ENCODE measurements around the gene CDH11. TPM values are rescaled to one million over a fixed set of nuclear protein-coding genes. Genes with fewer than 3 reads are reported as not detected.

Gene CDH11
- total RNA-seq, 4 donors from 2014 or later = 13.0 to 37.7 (median 27.8) TPM

DNA sequence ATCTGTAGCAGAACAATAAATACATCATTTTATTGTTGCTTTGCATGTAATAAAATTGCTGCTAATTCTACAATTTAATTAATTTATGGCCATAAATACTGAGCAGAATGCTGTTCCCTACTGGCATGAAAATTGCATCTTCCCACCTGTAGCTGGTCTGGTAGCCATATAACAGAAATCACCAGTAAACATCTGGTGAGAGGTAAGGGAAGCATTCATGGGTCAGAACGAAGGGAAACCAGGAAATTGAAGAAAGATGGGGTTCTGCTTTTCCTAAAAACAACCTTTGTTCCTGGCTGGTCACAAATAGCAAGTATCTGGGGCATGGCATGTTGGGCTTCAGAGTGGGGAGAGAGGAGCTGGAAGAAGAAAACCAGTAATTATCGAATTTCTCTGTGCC, 128.4 kb downstream of the CDH11 start:
- Histone ChIP-seq H3K4me1 (no peaks in the 10 kb centered on the region), H3K27me3 (no peaks in the 10 kb centered on the region), H3K9me3 (no peaks in the 10 kb centered on the region), H3K4me3 (replicated peaks in 1 of 3) (no peak overlapping the region), H3K36me3 (no peaks in the 10 kb centered on the region), H3K27ac (no peak overlapping the region)
- WGBS, 2 donors = 53 to 69% methylated on average over 2 of the region's 2 CpGs
- DNase-seq = no peak
- intact Hi-C loops (cut with DNase I) = no loop called here
- TF ChIP-seq, protein P1, sequence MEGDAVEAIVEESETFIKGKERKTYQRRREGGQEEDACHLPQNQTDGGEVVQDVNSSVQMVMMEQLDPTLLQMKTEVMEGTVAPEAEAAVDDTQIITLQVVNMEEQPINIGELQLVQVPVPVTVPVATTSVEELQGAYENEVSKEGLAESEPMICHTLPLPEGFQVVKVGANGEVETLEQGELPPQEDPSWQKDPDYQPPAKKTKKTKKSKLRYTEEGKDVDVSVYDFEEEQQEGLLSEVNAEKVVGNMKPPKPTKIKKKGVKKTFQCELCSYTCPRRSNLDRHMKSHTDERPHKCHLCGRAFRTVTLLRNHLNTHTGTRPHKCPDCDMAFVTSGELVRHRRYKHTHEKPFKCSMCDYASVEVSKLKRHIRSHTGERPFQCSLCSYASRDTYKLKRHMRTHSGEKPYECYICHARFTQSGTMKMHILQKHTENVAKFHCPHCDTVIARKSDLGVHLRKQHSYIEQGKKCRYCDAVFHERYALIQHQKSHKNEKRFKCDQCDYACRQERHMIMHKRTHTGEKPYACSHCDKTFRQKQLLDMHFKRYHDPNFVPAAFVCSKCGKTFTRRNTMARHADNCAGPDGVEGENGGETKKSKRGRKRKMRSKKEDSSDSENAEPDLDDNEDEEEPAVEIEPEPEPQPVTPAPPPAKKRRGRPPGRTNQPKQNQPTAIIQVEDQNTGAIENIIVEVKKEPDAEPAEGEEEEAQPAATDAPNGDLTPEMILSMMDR (IDR thresholded peaks at IDR 0.05) = no peak
- no peak for TF ChIP-seq POLR2A (IDR thresholded peaks at IDR 0.05)

DNA sequence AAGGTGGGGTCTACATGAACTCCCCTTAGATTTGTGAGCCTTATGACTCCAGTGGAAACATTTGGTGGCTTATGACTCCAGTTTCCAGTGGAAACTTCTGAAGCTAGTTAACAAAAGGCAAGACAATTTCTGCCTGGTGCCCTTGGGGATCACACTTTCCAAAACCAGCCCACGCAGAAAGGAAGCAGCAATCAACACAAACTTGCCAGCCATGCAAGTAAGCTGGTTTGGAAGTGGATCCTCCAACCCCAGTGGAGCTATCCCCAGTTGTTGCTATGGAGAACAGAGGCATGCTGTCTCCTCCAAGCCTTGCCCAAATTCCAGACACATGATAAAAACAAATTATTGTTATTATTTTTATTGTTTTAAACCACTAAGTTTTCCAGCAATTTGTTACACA, 130.9 kb downstream of the CDH11 start:
- Histone ChIP-seq H3K4me3 (replicated peaks in 1 of 3) (no peak overlapping the region), H3K9me3 (no peaks in the 10 kb centered on the region), H3K27ac (no peak overlapping the region), H3K36me3 (no peaks in the 10 kb centered on the region), H3K4me1 (no peaks in the 10 kb centered on the region), H3K27me3 (no peaks in the 10 kb centered on the region)
- no peak for DNase-seq
- intact Hi-C loops (cut with DNase I) = no loop called here
- TF ChIP-seq, protein P1 (IDR thresholded peaks at IDR 0.05) = no peak
- TF ChIP-seq POLR2A (IDR thresholded peaks at IDR 0.05) = no peak
- WGBS, 2 donors = 46 to 62% methylated on average over 1 of the region's 1 CpG

DNA sequence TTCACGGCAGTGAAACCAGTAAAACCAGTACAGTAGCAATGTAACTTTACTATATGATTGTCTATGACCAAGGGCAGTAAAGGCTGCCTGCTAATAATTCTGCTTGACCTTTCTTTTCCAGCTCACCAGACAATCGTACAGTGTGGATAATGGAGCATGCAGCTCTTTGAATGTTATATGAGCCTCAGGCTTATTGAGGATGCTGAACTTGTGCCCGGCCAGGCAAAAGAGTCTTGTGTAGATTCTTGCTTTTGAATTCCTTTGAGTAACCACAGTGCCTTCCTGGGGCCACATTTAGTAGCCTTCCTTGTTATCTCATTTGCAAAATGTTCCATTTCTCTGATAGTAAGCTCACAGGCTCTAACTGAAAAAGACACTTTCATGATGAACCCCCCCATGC, 131.8 kb downstream of the CDH11 start:
- Histone ChIP-seq H3K27me3 (no peaks in the 10 kb centered on the region), H3K4me3 (replicated peaks in 1 of 3) (no peak overlapping the region), H3K27ac (no peak overlapping the region), H3K4me1 (no peaks in the 10 kb centered on the region), H3K36me3 (no peaks in the 10 kb centered on the region), H3K9me3 (no peaks in the 10 kb centered on the region)
- intact Hi-C loops (cut with DNase I) = no loop called here
- 57 to 69% methylated on average over 3 of the region's 3 CpGs for WGBS, 2 donors
- DNase-seq = no peak
- TF ChIP-seq, protein P1 (IDR thresholded peaks at IDR 0.05) = no peak
- no peak for TF ChIP-seq POLR2A (IDR thresholded peaks at IDR 0.05)

DNA sequence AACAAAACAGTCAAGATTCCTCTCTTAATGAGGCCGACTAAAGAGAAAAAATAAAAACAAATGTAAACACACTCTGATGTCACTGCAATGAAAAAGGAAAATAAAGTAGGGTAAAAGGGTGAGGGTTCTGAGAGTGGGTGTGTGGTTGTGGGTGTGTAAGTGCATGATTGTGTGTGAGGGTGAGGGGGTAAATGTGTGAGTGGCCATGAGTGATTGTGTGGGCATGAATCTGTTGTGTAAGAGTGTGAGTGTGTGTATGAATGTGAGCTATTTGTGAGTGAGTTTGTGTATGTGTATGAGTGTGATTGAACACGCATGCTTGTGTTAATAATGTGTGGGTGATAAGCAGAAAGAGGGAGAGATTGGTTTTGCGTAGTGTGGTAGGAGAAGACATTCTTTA, 132.8 kb downstream of the CDH11 start:
- WGBS, 2 donors = 74 to 79% methylated on average over 3 of the region's 3 CpGs
- TF ChIP-seq POLR2A (IDR thresholded peaks at IDR 0.05) = no peak
- TF ChIP-seq, protein P1 (IDR thresholded peaks at IDR 0.05) = no peak
- intact Hi-C loops (cut with DNase I) = no loop called here
- no peak for DNase-seq
- Histone ChIP-seq H3K27me3 (no peaks in the 10 kb centered on the region), H3K4me1 (no peaks in the 10 kb centered on the region), H3K27ac (no peak overlapping the region), H3K4me3 (replicated peaks in 1 of 3) (no peak overlapping the region), H3K9me3 (no peaks in the 10 kb centered on the region), H3K36me3 (no peaks in the 10 kb centered on the region)

DNA sequence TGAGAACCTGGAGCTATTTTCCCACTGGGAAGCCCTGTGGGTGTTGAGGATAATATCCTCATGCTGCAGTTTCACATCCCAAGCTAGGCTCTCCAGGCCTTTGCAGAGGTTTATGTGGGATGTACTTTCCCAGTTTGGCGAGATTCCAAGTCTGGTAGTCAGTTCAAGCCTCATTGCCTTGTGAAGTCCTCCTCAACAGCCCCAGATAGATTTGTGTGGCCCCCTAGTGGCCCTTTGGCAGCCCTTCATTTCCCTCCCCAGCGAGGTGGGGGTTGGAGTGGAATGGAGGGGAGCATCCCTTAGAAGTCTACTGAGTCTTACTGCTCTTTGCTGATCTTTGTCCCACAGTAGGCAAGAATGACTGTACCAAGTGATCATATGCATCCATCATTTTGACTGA, 137.9 kb downstream of the CDH11 start:
- DNase-seq = no peak
- intact Hi-C loops (cut with DNase I) = no loop called here
- TF ChIP-seq POLR2A (IDR thresholded peaks at IDR 0.05) = no peak
- TF ChIP-seq, protein P1 (IDR thresholded peaks at IDR 0.05) = no peak
- Histone ChIP-seq H3K4me1 (no peaks in the 10 kb centered on the region), H3K27me3 (no peaks in the 10 kb centered on the region), H3K36me3 (no peaks in the 10 kb centered on the region), H3K4me3 (replicated peaks in 1 of 3) (no peak overlapping the region), H3K27ac (no peak overlapping the region), H3K9me3 (no peaks in the 10 kb centered on the region)
- 12 to 24% methylated on average over 2 of the region's 2 CpGs for WGBS, 2 donors

Measured in thyroid gland (tissue), 4 donors.